Lung microvascular endothelial cell (primary cell): ENCODE measurements around the gene KCNK7. TPM values are rescaled to one million over a fixed set of nuclear protein-coding genes. Genes with fewer than 3 reads are reported as not detected.
A peak's percentile ranks its signal among the peaks of the same experiment; 100 is the strongest.

Experiments used
- DNase-seq, 2 donors: peaks; one replicate each; pipeline versions ENCODE4 v3.0.0 to v3.0.0-alpha.2; 2010; ENCODE audit warnings: low read depth in 2 of 2
- total RNA-seq: library from RNA; depleted of rRNA; stranded (reverse); fragments of >200 nt; gene quantifications from 2 replicates; pipeline ENCODE4 v1.2.1, GENCODE V29; 2014

The KCNK7 gene
- total RNA-seq, 1 donor from 2014 or later: 0.20 TPM

DNA sequence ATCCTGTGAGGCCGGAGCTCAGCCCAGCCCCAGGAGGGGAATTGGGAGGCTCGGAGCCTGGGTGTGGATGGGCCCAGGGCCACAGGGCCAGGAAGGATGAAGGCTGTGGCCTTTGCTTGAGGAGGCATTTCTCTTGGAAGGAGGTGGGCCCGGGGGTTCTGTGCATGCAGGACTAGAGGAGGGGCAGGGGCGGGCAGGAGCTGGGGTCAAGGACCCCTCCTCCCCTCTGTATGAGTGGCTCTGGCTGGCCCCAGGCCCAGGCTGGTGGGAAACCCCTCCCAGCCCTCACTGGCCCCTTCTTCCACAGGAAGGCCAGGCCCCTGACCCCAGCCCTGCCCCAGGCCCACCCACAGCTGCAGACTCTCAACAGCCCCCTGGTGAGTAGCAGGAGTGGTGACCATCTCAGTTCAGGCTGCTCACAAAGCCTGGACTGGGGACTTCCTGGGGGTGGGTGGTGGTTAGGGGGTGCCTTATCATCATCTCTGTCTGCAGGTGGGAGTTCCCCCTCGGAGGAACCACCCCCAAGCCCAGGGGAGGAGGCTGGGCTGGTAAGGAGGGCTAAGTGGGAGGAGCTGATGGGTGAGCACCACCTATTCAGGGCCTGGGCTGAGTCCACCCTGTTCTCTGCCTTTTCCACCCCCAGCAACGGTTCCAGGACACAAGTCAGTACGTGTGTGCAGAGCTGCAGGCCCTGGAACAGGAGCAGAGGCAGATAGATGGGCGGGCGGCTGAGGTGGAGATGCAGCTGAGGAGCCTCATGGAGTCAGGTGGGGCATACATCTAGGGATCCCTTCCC lies 6.0 kb downstream of the KCNK7 start:
- DNase-seq: no peak

DNA sequence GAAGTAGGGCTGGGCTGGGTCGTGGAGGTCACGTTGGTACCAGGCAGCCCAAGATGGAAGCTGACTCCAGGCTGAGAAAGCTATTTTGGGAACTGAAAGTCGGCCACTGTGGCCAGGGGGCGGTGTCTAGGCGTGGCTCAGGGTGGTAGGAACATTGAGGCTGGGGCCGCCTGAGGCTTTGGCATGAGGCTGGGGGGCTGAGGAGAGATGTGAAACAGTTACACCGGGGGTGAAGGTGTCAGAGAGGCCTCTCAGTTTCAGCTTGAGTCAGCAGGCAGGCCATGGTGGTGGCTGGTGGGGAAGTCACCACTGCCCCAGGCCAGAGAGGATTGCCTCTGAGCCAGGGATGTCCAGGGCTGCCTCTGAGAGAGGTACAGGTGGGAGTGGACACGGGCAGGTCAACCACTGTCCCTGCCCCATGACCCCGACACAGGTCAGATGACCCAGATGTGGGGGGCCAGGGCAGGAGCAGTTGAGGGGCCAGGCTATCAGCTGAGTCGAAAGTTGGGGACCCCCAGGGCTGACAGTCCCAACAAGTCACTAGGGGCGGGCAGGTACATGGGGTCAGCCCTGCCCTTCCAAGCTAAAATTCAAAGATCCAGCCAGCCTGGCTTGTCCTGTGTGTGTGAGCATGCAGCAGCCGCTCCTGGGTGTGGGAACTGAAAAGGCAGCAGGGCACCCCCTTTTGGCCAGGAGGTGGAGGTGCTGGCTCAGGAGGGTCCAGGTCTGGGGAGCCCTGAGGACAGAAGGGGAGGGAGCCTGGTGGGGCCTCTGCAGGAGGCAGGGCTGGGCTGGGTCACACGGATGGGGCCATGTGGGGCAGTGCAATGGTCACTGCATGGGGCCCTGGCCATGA lies 7.2 kb downstream of the KCNK7 start:
- DNase-seq: peak; percentile 77 to 86

DNA sequence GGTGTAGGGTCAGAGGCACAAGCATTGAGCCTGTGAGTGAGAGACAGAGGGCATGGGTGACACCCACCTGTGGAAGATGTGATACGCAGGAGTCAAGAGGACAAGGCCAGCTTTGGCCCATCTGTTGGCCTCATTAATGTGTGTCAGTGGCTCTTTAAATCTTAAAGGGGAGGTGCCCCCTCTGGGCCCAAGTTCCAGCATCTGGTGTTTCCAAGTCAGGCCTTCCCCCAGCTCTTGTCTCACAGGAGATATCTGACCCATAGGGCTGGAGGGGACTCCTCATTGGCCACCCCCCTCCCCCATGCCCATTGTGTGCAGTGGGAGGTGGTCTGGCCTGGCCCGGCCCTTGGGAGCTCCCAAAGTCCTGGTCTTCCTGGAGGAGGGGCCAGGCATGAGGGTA lies 8.9 kb downstream of the KCNK7 start:
- DNase-seq: no peak

DNA sequence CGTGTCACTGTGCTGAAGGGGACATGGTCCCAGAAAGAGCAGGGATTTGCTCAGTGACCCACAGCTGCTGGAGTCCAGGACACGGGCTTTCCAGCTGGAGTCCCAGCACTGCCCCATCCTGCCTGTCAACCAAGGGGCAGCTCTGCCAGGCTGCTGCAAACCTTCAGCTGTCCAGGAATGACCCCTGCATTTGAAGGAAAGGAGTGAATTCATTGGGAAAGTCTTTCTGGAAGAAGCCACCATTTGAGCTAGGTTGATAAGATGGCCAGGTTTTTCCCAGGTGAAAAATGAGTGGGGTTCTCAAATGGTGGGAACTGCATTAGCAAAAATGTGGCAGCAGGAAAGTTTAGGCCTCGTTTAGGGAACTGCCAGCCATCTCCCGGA lies 9.4 kb downstream of the KCNK7 start:
- DNase-seq: no peak

DNA sequence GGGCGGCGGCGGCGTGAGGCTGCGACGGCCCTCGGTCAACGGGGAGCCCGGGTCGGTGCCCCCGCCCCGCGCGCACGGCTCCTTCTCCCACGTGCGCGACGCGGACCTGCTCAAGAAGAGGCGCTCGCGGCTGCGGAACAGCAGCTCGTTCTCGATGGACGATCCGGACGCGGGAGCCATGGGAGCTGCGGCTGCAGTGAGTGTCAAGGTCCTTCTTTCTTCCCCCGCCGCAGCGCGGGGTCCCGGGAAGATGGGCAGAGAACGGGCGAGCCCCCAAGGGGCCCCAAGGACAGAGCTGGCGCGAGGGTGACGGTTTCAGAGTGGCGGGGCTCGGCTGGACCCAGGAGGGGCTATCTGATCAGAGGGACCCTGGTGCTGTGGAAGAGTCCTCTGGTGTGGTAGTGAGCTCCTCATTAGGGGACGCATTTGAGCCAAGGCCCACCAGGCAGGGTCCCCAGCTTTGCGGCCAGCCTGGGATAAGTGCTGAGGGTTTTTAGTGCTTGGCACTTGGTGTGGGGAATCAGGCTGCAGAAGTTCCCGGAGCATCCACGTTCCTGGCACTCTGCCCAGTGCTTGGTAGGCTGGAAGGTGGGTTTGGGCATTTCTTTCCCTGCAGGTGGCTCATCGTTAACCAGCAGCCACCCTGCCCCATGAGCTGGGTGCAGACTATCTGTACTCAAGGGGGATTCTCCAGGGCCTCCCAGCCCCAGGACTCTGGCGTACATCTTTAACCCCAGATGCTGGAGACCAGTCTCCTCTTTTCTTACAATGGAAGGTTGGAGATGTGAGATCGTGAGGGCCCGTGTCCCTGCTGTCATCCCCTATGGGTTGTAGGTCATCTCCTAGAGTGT lies 10.0 kb downstream of the KCNK7 start:
- no peak for DNase-seq

DNA sequence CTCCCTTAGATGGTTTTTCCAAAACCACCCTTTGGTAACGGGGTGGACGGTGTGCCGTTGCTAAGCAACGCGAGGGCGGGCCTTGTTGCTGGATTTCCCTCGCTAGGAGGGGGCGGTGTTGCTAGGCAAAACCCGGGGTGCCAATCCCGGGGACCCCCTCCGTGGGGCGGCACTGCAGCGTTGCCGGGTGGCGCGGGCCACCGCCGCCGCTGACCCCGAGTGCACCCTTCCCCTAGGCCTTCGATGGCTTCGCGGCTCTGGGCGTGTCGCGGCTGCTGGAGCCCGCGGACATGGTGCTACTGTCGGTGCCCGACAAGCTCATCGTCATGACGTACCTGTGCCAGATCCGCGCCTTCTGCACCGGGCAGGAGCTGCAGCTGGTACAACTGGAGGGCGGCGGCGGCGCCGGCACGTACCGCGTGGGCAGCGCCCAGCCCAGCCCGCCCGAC lies 10.9 kb downstream of the KCNK7 start:
- peak in 1 of 2 donors; percentile 54 for DNase-seq

DNA sequence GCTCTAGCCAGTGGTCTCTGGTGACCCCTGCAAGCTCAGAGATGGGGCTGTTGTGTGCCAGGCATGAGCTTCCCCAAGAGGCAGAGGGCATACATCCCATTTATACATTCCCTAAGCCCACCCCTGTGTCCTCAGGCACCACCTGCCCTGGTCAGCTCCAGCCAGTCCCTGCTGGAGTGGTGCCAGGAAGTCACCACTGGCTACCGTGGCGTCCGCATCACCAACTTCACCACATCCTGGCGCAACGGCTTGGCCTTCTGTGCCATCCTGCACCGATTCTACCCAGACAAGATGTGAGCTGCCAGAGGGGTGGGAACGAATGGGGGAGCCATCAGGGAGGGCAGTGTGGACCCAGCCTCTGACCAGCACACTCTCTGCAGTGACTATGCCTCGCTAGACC lies 11.5 kb downstream of the KCNK7 start:
- no peak for DNase-seq

DNA sequence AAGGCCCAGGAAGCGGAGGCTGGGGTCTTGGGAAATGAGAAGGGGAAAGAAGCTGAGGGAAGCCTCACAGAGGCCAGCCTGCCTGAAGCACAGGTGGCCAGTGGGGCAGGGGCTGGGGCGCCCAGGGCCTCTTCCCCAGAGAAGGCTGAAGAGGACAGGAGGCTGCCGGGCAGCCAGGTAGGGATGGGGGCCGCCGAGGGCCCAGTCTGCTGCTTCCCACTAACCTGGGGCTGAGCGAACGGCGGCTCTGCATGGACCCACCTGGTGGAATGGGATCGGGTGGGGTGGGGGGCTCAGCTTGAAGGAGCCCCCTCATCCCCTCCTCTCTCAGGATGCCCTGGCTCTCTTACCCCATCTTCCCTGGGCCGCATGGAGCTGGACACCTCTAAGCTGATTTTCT lies 12.0 kb downstream of the KCNK7 start:
- no peak for DNase-seq

DNA sequence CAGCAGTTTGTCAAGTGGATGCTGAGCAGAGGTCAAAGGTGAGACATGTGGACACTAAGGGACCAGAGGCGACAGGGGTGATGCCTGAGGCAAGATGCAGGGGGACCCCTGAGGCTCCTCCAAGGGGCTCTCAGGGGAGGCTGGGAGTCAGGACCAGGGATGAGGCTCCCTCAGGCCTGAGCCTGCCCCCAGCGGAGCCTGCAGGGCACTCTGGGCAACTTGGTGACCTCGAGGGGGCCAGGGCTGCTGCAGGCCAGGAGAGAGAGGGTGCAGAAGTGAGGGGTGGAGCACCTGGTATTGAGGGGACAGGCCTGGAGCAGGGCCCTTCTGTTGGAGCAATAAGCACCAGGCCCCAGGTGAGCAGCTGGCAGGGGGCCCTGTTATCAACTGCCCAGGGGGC lies 13.7 kb downstream of the KCNK7 start:
- no peak for DNase-seq

DNA sequence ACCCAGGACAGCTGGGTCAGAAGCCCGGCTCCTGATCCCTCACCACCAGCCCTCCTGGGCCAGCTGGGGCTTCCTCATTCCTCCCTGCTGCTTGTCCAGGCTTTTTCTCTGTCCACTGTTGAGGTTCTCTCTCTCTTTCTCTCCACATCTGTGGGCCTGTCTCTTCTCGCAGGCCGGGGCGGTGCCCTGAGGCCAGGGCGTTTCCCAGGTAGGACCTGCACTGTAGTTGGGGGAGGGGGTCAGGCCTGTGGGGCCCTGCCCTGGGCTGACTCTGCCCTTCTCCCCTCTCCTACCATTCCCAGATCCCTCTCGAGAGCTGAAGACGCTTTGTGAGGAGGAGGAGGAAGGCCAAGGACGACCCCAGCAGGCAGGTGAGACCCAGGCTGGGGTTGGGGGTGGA lies 14.8 kb downstream of the KCNK7 start:
- no peak for DNase-seq

DNA sequence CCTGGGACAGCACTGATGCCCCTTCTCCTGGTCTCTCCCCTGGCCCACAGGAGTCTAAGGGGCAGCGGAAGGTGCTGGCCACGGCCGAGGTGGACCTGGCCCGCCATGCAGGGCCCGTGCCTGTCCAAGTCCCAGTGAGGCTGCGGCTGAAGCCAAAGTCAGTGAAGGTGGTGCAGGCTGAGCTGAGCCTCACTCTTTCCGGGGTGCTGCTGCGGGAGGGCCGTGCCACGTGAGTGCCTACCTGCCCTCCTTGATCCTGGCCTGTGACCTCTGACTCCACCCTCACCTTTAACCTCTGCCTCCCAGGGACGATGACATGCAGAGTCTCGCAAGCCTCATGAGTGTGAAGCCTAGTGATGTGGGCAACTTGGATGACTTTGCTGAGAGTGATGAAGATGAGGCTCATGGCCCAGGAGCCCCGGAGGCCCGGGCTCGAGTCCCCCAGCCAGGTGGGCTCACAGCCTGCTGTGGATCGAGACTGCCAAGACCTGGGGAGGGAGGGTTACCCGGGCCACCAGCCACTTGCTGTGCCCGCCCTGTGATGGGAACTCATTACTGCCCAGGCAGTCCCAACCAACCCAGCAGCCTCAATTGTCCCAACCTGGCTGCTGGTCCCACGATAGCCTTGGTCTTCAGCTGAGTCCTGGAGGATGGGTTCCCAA lies 15.4 kb downstream of the KCNK7 start:
- no peak for DNase-seq

DNA sequence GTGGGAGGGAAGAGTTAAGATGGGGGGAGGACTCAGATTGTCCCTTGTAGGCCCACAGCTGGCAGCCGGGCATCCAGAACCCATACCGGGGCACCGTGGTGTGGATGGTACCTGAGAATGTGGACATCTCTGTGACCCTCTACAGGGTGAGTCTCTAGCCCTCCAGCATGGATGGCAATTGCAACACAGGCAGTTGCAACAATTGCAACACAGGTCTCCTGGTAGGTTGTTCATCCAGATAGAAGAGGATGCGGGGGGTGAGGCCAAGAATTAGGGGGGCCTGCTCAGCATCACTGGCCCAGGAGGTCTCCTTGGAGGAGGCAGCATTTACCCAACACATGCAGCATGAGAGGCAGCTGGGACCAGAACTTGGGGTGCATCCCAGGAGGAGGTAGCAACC lies 16.3 kb downstream of the KCNK7 start:
- DNase-seq: no peak

DNA sequence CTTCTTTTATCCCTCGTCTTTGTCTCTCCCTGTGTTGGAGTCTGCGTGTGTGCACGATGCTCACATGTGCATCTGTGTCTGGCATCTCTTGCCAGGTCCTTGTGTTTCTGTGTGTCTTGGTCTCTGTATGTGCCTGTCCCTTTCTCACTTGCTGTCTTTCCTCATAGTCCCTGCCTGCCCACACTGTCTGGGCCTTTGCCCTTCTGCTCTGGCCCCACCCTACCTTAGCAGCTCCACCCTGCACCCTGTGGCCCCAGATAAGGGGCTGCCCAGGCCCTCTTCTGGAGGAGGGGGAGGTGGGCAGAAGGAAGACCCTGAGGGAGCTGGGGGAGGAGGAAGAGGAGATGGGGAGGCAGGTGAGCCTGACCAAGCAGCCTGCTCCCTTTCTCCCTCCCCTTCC lies 16.9 kb downstream of the KCNK7 start:
- DNase-seq: no peak

DNA sequence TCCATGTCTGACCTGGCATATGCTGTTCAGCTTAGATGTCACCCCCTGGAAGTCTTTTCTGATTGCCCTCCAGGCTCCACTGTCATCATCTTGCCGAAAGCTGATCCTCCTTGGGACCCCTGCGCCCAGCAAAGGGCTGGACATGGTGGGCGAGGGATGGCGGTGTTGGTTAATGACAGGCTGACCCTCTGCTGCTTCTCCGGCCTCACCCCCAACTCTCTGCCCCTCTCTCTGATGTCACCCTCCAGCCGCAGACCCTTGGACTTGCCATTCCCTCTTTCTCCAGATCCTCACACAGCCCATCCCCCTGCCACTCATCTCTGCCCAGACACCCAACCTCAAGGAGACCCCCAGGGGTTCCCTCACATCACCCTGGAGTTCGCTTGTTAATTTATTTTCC lies 17.5 kb downstream of the KCNK7 start:
- no peak for DNase-seq

DNA sequence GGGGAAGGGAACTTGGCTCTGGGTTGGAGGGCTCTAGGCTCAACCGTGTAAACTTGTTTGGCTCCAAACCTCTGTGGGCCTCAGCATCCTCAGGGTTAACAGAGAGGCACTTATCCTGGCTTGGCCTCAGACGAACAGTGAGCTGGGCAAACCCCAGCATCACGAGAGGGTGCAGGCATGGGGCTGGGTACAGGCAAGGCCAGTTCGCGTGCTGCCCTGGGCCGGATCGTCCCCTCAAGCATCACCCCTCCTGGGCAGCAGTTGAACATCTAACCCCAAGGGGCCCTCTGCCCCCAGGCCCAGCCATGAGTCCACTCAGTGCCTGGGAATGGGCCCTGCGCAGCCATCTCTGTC lies 17.9 kb downstream of the KCNK7 start:
- DNase-seq: no peak

DNA sequence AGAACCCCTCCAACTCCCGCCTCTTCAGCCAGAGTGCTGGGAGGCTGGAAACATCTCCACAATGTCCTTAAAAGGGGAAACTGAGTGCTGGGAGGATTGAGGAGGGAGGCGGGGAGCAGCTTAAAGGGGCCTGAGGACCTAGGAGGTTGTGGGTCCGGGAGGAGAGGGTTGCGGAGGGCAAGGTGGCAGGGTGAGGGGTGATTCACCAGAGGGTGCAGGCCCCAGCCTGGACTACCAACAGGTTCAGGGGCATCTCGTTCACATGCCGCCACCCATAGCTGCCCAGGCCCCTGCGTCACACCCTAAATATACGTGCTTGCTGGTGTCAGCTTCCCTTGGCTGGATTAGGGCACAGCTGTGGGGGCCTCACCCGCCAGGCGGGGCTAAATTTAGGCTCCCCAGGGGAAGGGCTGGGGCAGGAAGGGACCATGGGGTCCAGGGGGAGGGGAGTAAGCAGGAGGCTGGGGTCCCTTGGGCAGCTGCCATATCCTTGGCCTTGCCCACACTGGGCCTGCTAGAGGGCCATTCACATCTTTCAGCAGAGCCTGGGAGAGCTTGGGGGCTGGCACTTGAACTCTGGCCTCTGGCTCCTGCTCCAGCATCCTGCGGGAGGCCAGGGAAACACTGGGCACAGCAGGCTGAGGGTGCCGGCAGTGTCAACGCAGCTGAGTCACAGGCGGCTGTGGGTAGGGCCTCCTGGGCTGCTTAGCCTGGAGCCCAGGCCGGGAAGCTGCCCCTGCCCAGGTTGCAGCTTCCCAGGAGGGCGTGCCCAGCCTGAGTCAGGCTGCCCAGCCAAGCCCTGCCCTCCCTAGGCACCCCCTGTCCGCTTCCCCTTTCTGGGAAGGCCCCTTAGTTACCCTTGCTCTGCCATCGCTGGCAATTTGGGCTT lies 18.5 kb downstream of the KCNK7 start:
- peak in 1 of 2 donors; percentile 43 for DNase-seq

DNA sequence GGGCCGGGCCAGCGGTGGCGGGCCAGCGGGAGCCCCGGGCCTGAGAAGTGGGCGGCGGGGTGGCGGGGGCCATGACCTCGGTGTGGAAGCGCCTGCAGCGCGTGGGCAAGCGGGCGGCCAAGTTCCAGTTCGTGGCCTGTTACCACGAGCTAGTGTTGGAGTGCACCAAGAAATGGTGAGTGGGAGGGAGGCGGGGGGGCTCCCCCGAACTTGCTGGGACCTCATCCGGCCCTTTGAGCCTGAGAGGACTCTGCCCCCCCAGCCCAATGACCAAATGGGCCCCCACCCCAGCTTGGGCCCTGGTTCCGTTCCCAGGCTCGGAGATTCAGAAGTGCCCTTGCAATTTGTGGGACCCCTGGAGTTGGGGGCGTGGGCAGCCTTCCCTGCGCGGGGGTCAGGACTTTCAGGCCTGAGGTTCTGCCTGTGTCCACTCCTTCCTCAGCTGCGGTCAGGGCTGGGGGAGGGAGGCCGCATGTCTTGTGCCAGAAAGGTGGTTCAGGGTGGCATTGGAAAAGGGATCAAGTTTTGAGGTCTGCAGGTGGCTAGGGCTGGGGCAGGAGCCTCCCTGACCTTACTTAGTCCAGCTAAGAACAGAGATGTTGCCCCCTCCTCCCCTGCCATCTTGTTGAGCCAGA lies 19.3 kb downstream of the KCNK7 start:
- DNase-seq: no peak

DNA sequence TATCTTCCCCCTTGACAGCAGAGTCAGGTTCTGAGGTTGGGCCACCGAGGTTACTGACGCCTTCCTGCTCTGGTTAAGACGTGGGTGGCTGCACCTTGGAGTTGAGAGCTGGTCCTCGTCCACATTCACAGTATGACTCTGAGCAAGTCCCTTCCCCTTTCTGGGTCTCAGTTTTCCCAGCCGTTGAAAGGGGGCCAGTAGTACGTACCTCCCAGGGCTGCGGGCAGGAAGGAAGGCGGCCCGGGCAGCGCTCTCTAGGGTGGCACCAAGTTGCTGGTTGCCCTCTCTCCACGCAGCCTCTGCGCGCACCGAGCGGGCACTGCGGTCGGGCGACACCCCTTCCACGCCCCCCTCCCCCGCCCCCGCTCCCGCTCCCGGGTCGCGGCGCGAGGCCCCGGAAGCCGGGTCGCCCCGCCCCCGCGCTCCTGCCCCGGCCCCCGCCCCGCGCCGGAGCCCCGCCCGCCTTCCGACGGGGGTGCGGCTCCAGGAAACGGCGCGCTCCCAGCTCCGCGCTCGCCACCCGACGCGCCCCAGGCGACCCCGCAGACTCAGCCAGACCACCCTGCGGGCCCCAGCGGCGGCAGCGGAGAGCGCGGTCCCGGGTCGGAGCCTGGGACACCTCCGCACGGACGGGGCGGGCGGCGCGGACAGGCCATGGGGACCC lies 19.9 kb downstream of the KCNK7 start, which contains the start of gene EHBP1L1:
Gene EHBP1L1 (plus strand): TSS at position 486 of the 664 bp plus-strand sequence. CDS start 250 bp downstream, outside the sequence.
- peak in 1 of 2 donors; percentile 35 for DNase-seq
